Measurements from ENCODE around the gene USH2A. TPM values are rescaled to one million over a fixed set of nuclear protein-coding genes. Genes with fewer than 3 reads are reported as not detected.

The USH2A gene
- total RNA-seq, 2 experiments from 2014 or later, result not detected

DNA sequence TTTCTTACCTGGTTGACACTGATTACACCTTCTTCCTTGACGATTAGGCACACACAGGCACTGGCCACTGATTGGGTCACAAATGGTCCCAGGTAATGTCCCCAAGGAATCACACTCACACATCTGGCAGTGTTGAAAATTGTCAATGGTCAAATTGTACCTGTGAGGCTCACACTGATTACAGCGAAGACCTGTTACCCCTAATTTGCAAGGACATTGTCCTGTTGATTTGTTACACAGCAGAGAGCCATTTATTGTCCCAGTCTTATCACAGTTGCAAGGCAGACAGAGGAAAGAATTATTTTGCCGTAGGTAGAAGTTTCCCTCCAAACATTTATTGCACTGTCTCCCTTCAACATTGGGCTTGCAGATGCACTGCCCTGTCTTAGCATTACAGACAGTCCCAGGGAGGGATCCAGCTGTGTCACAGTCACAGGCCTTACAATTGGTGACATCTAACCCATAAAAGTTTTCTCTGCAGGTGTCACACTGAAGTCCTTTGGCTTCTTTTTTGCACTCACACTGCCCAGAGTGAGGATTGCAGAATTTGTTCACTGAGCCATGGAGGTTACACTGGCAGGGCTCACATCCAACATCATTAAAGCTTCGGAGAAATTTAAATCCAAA lies 176.6 kb downstream of the USH2A start:
- TF ChIP-seq, protein P1, sequence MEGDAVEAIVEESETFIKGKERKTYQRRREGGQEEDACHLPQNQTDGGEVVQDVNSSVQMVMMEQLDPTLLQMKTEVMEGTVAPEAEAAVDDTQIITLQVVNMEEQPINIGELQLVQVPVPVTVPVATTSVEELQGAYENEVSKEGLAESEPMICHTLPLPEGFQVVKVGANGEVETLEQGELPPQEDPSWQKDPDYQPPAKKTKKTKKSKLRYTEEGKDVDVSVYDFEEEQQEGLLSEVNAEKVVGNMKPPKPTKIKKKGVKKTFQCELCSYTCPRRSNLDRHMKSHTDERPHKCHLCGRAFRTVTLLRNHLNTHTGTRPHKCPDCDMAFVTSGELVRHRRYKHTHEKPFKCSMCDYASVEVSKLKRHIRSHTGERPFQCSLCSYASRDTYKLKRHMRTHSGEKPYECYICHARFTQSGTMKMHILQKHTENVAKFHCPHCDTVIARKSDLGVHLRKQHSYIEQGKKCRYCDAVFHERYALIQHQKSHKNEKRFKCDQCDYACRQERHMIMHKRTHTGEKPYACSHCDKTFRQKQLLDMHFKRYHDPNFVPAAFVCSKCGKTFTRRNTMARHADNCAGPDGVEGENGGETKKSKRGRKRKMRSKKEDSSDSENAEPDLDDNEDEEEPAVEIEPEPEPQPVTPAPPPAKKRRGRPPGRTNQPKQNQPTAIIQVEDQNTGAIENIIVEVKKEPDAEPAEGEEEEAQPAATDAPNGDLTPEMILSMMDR (IDR thresholded peaks at IDR 0.05), result no peak
- Mint-ChIP-seq H3K36me3 (ENCODE audit: low read depth) (no peaks in the 10 kb centered on the region), H3K27me3 (no peaks in the 10 kb centered on the region), H3K27ac (no peak overlapping the region), H3K4me3 (no peak overlapping the region), H3K4me1 (ENCODE audit: low read depth) (no peaks in the 10 kb centered on the region), H3K9me3 (peaks cover 3% of the 10 kb centered on the region)
- DNase-seq, result no peak
- ChIA-PET POLR2A (no interaction called here), CTCF (no interaction called here)
- Histone ChIP-seq H3K9me3 (ENCODE audit: control insufficient read depth in 1 of 2, insufficient read depth in 1 of 2, low read length in 2 of 2) (peaks cover 0 to 6% of the 10 kb centered on the region in 2 experiments), H3K27me3 (ENCODE audit: control insufficient read depth in 1 of 2, insufficient read depth in 2 of 2, low read length in 2 of 2) (no peaks in the 10 kb centered on the region), H3K4me1 (ENCODE audit: insufficient read depth, low read length) (no peaks in the 10 kb centered on the region), H3K27ac (ENCODE audit: low read depth in 1 of 2, low read length in 2 of 2) (no peak overlapping the region), H3K36me3 (ENCODE audit: insufficient read depth, low read length) (no peaks in the 10 kb centered on the region), H3K4me3 (ENCODE audit: low read length) (no peak overlapping the region)
- ATAC-seq (ENCODE audit: poor library complexity), result no peak
- intact Hi-C loops (cut with DNase I, micrococcal nuclease), result loop anchor here in 1 of 2 experiments (5.0 kb wide), 1 partner anchor 51 kb away; no protein-coding TSS in a partner anchor

DNA sequence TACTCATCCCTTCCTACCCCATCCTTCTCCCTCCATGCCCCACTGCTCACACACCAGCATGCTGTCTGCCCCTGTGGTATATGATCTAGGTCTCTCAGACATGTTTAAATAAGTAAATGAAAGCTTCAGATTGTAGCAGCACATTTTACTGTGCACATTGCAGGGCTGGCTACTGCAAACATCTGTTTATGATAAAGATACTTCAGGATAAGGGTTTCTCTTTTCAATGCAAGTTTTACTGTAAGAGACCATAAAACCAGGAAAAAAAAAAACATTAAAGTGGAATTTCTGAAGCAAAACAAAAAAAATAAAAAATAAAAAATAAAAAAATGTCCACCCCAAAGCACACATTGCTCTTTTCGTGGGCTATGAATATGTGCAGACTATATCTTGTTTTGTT lies 184.4 kb downstream of the USH2A start:
- ATAC-seq (ENCODE audit: poor library complexity) (no peak), DNase-seq (no peak)
- Histone ChIP-seq H3K27me3 (ENCODE audit: control insufficient read depth in 1 of 2, insufficient read depth in 2 of 2, low read length in 2 of 2) (no peaks in the 10 kb centered on the region), H3K36me3 (ENCODE audit: insufficient read depth, low read length) (no peaks in the 10 kb centered on the region), H3K9me3 (ENCODE audit: control insufficient read depth in 1 of 2, insufficient read depth in 1 of 2, low read length in 2 of 2) (peaks cover 0 to 3% of the 10 kb centered on the region in 2 experiments), H3K27ac (ENCODE audit: low read depth in 1 of 2, low read length in 2 of 2) (no peak overlapping the region), H3K4me3 (ENCODE audit: low read length) (no peak overlapping the region), H3K4me1 (ENCODE audit: insufficient read depth, low read length) (no peaks in the 10 kb centered on the region)
- Mint-ChIP-seq H3K4me3 (no peak overlapping the region), H3K27ac (no peak overlapping the region), H3K27me3 (no peaks in the 10 kb centered on the region), H3K36me3 (ENCODE audit: low read depth) (no peaks in the 10 kb centered on the region), H3K9me3 (no peaks in the 10 kb centered on the region), H3K4me1 (ENCODE audit: low read depth) (no peaks in the 10 kb centered on the region)
- ChIA-PET POLR2A (no interaction called here), CTCF (no interaction called here)
- TF ChIP-seq, protein P1 (IDR thresholded peaks at IDR 0.05), result no peak
- intact Hi-C loops (cut with DNase I, micrococcal nuclease), result no loop called here

GRCh38 chr1:216237927-216238542 lies 185.2 kb downstream of the USH2A start:
- Mint-ChIP-seq H3K27me3 (no peaks in the 10 kb centered on the region), H3K4me3 (no peak overlapping the region), H3K27ac (no peak overlapping the region), H3K4me1 (ENCODE audit: low read depth) (no peaks in the 10 kb centered on the region), H3K9me3 (no peaks in the 10 kb centered on the region), H3K36me3 (ENCODE audit: low read depth) (no peaks in the 10 kb centered on the region)
- no peaks in the 10 kb centered on the region for H3K27me3 ChIP-seq (ENCODE audit: control insufficient read depth in 1 of 2, insufficient read depth in 2 of 2, low read length in 2 of 2)
- intact Hi-C loops (cut with DNase I, micrococcal nuclease), result no loop called here
- ATAC-seq (ENCODE audit: poor library complexity), result no peak
- H3K36me3 ChIP-seq (ENCODE audit: insufficient read depth, low read length), result no peaks in the 10 kb centered on the region
- no peaks in the 10 kb centered on the region for H3K4me1 ChIP-seq (ENCODE audit: insufficient read depth, low read length)
- CTCF ChIA-PET, result no interaction called here
- H3K4me3 ChIP-seq (ENCODE audit: low read length), result no peak overlapping the region
- no peak for DNase-seq
- POLR2A ChIA-PET, result no interaction called here
- no peak overlapping the region for H3K27ac ChIP-seq (ENCODE audit: low read depth in 1 of 2, low read length in 2 of 2)
- TF ChIP-seq, protein P1 (IDR thresholded peaks at IDR 0.05), result no peak
- peaks cover 0 to 3% of the 10 kb centered on the region in 2 experiments for H3K9me3 ChIP-seq (ENCODE audit: control insufficient read depth in 1 of 2, insufficient read depth in 1 of 2, low read length in 2 of 2)
